Progenitor cell of endocrine pancreas (in vitro differentiated cells): ENCODE results near the gene AGBL5. TPM values are rescaled to one million over a fixed set of nuclear protein-coding genes. Genes with fewer than 3 reads are reported as not detected.

Source experiments
- DNase-seq: peaks from one replicate; pipeline ENCODE4 v3.0.0; 2021; ENCODE audit warnings: low spot score; ENCODE audit not compliant: unreplicated experiment
- H3K27ac Mint-ChIP-seq: 2 replicates; pipeline ENCODE4 v1.8.0; 2021; ENCODE audit warnings: mild to moderate bottlenecking, moderate library complexity, mixed read lengths
- H3K27me3 Mint-ChIP-seq: 2 replicates; pipeline ENCODE4 v1.8.0; 2021; ENCODE audit warnings: mixed read lengths
- H3K36me3 Mint-ChIP-seq: 2 replicates; pipeline ENCODE4 v1.8.0; 2022; ENCODE audit warnings: mixed read lengths; ENCODE audit not compliant: insufficient read depth
- H3K4me1 Mint-ChIP-seq: 2 replicates; pipeline ENCODE4 v1.8.0; 2021; ENCODE audit warnings: low read depth, mixed read lengths
- H3K4me3 Mint-ChIP-seq: 2 replicates; pipeline ENCODE4 v1.8.0; 2021; ENCODE audit warnings: low read depth, mild to moderate bottlenecking, moderate library complexity, mixed read lengths
- H3K9me3 Mint-ChIP-seq: 2 replicates; pipeline ENCODE4 v1.8.0; 2021; ENCODE audit warnings: low read depth, mixed read lengths
- total RNA-seq: library from RNA; stranded (reverse); gene quantifications from 2 replicates; pipeline ENCODE4 v1.2.1, GENCODE V29; 2021
- TF ChIP-seq, protein P1 (sequence below): fragments of 200-600 bp; sonication (generic); IDR thresholded peaks from one replicate; pipeline ENCODE4 v1.5.0; 2021; ENCODE audit warnings: antibody characterized with exemption, mild to moderate bottlenecking; ENCODE audit not compliant: unreplicated experiment

The AGBL5 gene
- total RNA-seq, 1 donor from 2014 or later, result 60.2 TPM

DNA sequence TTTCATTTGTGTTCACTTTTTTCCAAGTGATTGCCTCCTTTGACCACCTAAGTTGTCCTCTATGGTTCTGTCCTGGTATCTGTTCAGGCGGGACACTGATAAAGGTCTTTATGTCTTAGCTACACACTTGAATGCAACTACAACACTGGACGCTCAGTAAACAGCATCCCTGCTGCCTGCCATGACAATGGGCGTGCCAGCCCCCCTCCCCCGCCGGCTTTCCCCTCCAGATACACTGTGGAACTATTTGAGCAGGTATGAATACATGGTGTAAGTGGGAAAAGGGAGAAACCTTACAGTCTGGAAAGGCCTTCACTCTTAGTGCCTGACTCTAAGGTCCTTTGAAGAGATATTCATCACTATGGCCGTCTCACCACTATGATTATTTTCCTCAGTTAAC is 5.7 kb downstream of the AGBL5 start:
- H3K36me3 Mint-ChIP-seq, result peaks cover 15% of the 10 kb centered on the region
- H3K4me1 Mint-ChIP-seq, result peaks cover 2% of the 10 kb centered on the region
- no peak overlapping the region for H3K27ac Mint-ChIP-seq
- DNase-seq, result no peak
- no peaks in the 10 kb centered on the region for H3K9me3 Mint-ChIP-seq
- no peak overlapping the region for H3K4me3 Mint-ChIP-seq
- TF ChIP-seq, protein P1, sequence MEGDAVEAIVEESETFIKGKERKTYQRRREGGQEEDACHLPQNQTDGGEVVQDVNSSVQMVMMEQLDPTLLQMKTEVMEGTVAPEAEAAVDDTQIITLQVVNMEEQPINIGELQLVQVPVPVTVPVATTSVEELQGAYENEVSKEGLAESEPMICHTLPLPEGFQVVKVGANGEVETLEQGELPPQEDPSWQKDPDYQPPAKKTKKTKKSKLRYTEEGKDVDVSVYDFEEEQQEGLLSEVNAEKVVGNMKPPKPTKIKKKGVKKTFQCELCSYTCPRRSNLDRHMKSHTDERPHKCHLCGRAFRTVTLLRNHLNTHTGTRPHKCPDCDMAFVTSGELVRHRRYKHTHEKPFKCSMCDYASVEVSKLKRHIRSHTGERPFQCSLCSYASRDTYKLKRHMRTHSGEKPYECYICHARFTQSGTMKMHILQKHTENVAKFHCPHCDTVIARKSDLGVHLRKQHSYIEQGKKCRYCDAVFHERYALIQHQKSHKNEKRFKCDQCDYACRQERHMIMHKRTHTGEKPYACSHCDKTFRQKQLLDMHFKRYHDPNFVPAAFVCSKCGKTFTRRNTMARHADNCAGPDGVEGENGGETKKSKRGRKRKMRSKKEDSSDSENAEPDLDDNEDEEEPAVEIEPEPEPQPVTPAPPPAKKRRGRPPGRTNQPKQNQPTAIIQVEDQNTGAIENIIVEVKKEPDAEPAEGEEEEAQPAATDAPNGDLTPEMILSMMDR, result no peak
- H3K27me3 Mint-ChIP-seq, result no peaks in the 10 kb centered on the region

- Mint-ChIP-seq H3K4me3 (no peak overlapping the region), H3K27ac (no peak overlapping the region), H3K9me3 (no peaks in the 10 kb centered on the region), H3K4me1 (no peaks in the 10 kb centered on the region), H3K36me3 (peaks cover 18% of the 10 kb centered on the region), H3K27me3 (no peaks in the 10 kb centered on the region)
- DNase-seq, result no peak
- TF ChIP-seq, protein P1, result no peak
Observed at GRCh38 chr2:27058210-27058609, 6.7 kb downstream of the AGBL5 start.

DNA sequence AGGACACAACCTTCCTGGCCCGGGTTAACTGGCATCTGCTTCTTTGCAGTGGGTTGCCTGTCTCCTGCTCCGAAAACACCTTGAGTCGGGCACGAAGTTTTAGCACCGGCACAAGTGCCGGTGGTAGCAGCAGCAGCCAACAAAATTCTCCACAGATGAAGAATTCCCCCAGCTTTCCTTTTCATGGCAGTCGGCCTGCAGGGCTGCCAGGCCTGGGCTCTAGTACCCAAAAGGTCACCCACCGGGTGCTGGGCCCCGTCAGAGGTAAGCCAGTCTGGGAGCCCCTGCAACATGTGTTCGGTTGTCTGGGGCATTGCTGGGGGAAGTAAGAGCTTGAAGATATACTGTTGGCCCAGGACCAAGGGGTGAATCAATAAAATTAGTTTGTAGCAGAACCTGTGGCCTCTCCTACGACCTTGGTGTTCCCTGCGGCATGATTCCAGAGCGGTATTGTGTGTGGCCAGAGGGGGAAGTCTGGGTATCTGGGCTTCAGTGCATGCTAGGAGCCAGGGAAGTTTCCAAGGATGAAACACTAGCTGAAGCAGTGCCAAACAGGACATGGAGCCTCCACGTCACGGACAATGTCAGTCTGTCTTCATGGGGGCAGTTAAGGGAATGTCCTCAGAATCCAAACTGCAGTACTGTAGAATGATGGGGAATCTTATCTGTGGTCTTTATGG is 7.8 kb downstream of the AGBL5 start:
- H3K4me3 Mint-ChIP-seq, result no peak overlapping the region
- TF ChIP-seq, protein P1, result no peak
- H3K27me3 Mint-ChIP-seq, result no peaks in the 10 kb centered on the region
- H3K4me1 Mint-ChIP-seq, result no peaks in the 10 kb centered on the region
- H3K27ac Mint-ChIP-seq, result no peak overlapping the region
- peaks cover 14% of the 10 kb centered on the region for H3K36me3 Mint-ChIP-seq
- no peak for DNase-seq
- no peaks in the 10 kb centered on the region for H3K9me3 Mint-ChIP-seq

DNA sequence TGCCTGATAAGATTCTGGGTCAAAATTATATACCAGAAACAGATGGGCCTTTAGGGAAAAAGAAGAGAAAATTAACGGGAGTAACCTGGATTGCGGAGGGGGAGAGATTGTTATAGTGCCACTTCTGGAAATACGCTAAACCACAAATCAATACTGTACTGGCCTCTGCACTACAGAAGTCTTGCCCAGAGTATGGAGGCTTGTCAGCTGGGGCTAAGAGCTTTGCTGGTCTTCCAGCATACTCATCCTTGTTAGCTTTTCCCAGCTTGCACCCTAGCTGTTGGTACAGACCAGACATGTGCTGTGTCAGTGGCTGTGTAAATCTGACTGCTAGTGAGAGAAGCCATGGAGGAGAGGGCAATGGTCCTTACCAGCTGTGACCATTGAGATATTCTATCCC is 8.9 kb downstream of the AGBL5 start:
- Mint-ChIP-seq H3K27me3 (no peaks in the 10 kb centered on the region), H3K9me3 (no peaks in the 10 kb centered on the region), H3K4me1 (no peaks in the 10 kb centered on the region), H3K4me3 (no peak overlapping the region), H3K27ac (no peak overlapping the region), H3K36me3 (peaks cover 10% of the 10 kb centered on the region)
- TF ChIP-seq, protein P1, result no peak
- no peak for DNase-seq

DNA sequence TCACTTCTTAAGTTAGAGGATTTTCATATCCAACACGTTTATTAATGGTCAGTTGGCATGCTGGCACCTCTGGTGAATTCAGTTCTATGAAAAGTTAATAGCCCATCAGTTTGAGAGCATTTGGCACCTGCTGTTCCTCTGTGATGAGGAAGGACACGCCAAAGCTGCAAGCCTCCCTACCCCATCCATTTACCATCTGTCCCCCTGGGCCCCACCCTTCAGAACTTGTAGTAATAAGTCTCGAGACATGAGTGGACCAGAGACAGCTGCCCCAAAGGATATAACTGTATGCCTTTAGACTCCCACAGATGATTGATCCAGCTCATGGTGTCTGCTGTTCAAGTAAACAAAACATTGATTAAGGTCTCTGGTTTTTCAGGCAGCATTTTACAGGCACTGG is 13.7 kb downstream of the AGBL5 start:
- H3K27me3 Mint-ChIP-seq, result no peaks in the 10 kb centered on the region
- H3K4me1 Mint-ChIP-seq, result peaks cover 2% of the 10 kb centered on the region
- no peak overlapping the region for H3K4me3 Mint-ChIP-seq
- peaks cover 17% of the 10 kb centered on the region for H3K36me3 Mint-ChIP-seq
- no peak overlapping the region for H3K27ac Mint-ChIP-seq
- DNase-seq, result no peak
- TF ChIP-seq, protein P1, result no peak
- no peaks in the 10 kb centered on the region for H3K9me3 Mint-ChIP-seq
